DOHH2 (cell line): ENCODE data around the gene SMC4.

ENCODE experiments used
- H3F3A ChIP-seq: fragments of 200-600 bp; sonication (generic), shearing (Covaris generic); 2 replicates; pipeline ENCODE4 v1.6.0; 2016; ENCODE audit warnings: antibody characterized with exemption, mild to moderate bottlenecking; ENCODE audit not compliant: control insufficient read depth, insufficient read depth
- H3K27ac ChIP-seq: fragments of 200-600 bp; sonication (generic); 2 replicates; pipeline ENCODE4 v1.5.1; 2014; ENCODE audit warnings: low read depth, mild to moderate bottlenecking, low read length, moderate library complexity
- H3K27me3 ChIP-seq: fragments of 200-600 bp; sonication (generic); 2 replicates; pipeline ENCODE4 v1.6.1; 2014; ENCODE audit warnings: mild to moderate bottlenecking, low read length, mixed read lengths; ENCODE audit not compliant: control insufficient read depth
- H3K36me3 ChIP-seq: fragments of 200-600 bp; sonication (generic); 2 replicates; pipeline ENCODE4 v1.6.1; 2014; ENCODE audit warnings: mild to moderate bottlenecking, low read length, moderate library complexity, mixed read lengths; ENCODE audit not compliant: control insufficient read depth
- H3K4me1 ChIP-seq: fragments of 200-600 bp; sonication (generic); 2 replicates; pipeline ENCODE4 v1.6.1; 2014; ENCODE audit warnings: mild to moderate bottlenecking, low read length, mixed read lengths; ENCODE audit not compliant: control insufficient read depth
- H3K4me2 ChIP-seq: fragments of 200-600 bp; sonication (generic); 2 replicates; pipeline ENCODE4 v1.6.0; 2014; ENCODE audit warnings: mild to moderate bottlenecking, low read length, moderate library complexity
- H3K4me3 ChIP-seq: fragments of 200-600 bp; sonication (generic); 2 replicates; pipeline ENCODE4 v1.5.1; 2014; ENCODE audit warnings: mild to moderate bottlenecking, low read length, mixed read lengths
- H3K79me2 ChIP-seq: fragments of 200-600 bp; sonication (generic); 2 replicates; pipeline ENCODE4 v1.6.1; 2014; ENCODE audit warnings: mild to moderate bottlenecking, low read length, mixed read lengths; ENCODE audit not compliant: control insufficient read depth
- H3K9me2 ChIP-seq: fragments of 200-600 bp; sonication (generic); replicated peaks from 2 replicates; pipeline ENCODE4 v1.6.1; 2014; ENCODE audit warnings: mild to moderate bottlenecking, low read length, mixed read lengths; ENCODE audit not compliant: control insufficient read depth
- H3K9me3 ChIP-seq: fragments of 200-600 bp; sonication (generic); 2 replicates; pipeline ENCODE4 v1.6.1; 2014; ENCODE audit warnings: antibody characterized with exemption, low read length, mixed read lengths; ENCODE audit not compliant: control insufficient read depth, insufficient read depth
- H4K20me1 ChIP-seq: fragments of 200-600 bp; sonication (generic); 2 replicates; pipeline ENCODE4 v1.6.0; 2014; ENCODE audit warnings: low read depth, mild to moderate bottlenecking, antibody characterized with exemption, low read length, moderate library complexity; ENCODE audit not compliant: control insufficient read depth, insufficient read depth
- EZH2phosphoT487 ChIP-seq: fragments of 200-600 bp; sonication (generic); IDR thresholded peaks from 2 replicates; pipeline ENCODE4 v1.6.1; 2017; ENCODE audit warnings: borderline replicate concordance, mild to moderate bottlenecking, antibody characterized with exemption, low read length, moderate library complexity, mixed read lengths
- TF ChIP-seq, protein P1 (sequence below): fragments of 200-600 bp; sonication (generic); IDR thresholded peaks from one replicate; pipeline ENCODE4 v1.5.1; 2014; ENCODE audit warnings: antibody characterized with exemption, mild to moderate bottlenecking, low read depth, low read length; ENCODE audit not compliant: poor library complexity, severe bottlenecking

The SMC4 gene

GRCh38 chr3:160477750-160478149, 78.3 kb downstream of the SMC4 start:
- Histone ChIP-seq H3K4me3 (no peak overlapping the region), H4K20me1 (no peaks in the 10 kb centered on the region), H3K9me2 (no peaks in the 10 kb centered on the region), H3F3A (no peaks in the 10 kb centered on the region), H3K4me1 (peaks cover 3% of the 10 kb centered on the region; the same call in 1 of the 2 replicates), H3K79me2 (no peaks in the 10 kb centered on the region), H3K4me2 (no peak overlapping the region), H3K9me3 (no peaks in the 10 kb centered on the region), H3K36me3 (no peaks in the 10 kb centered on the region), H3K27ac (no peak overlapping the region), H3K27me3 (no peaks in the 10 kb centered on the region)
- no peak for TF ChIP-seq EZH2phosphoT487
- TF ChIP-seq, protein P1, sequence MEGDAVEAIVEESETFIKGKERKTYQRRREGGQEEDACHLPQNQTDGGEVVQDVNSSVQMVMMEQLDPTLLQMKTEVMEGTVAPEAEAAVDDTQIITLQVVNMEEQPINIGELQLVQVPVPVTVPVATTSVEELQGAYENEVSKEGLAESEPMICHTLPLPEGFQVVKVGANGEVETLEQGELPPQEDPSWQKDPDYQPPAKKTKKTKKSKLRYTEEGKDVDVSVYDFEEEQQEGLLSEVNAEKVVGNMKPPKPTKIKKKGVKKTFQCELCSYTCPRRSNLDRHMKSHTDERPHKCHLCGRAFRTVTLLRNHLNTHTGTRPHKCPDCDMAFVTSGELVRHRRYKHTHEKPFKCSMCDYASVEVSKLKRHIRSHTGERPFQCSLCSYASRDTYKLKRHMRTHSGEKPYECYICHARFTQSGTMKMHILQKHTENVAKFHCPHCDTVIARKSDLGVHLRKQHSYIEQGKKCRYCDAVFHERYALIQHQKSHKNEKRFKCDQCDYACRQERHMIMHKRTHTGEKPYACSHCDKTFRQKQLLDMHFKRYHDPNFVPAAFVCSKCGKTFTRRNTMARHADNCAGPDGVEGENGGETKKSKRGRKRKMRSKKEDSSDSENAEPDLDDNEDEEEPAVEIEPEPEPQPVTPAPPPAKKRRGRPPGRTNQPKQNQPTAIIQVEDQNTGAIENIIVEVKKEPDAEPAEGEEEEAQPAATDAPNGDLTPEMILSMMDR: no peak

DNA sequence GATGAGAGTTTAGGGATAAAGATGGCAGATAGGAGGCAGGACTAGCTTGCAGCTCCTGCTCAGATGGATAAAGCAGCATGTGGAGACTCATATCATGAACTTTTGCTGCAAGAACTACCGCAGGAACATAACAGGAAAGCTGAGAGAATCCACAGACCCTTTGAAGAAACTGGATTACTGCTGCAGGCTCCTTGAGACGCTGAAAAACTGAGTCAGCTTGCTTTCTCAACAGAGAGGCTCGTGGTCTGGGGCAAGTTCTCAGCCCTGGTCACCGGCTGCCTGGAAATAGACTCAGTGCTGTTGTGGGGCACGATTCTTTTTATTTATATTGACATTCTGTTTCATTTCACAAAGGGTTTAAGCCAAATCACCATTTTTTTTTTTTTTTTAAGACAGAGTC, 78.9 kb downstream of the SMC4 start:
- no peaks in the 10 kb centered on the region for H4K20me1 ChIP-seq
- H3K79me2 ChIP-seq: no peaks in the 10 kb centered on the region
- H3K4me1 ChIP-seq: peaks cover 3% of the 10 kb centered on the region; the same call in 1 of the 2 replicates
- H3K27ac ChIP-seq: no peak overlapping the region
- no peak for TF ChIP-seq EZH2phosphoT487
- TF ChIP-seq, protein P1: no peak
- no peak overlapping the region for H3K4me2 ChIP-seq
- H3K9me3 ChIP-seq: no peaks in the 10 kb centered on the region
- no peak overlapping the region for H3K4me3 ChIP-seq
- no peaks in the 10 kb centered on the region for H3K36me3 ChIP-seq
- no peaks in the 10 kb centered on the region for H3K9me2 ChIP-seq
- no peaks in the 10 kb centered on the region for H3F3A ChIP-seq
- H3K27me3 ChIP-seq: no peaks in the 10 kb centered on the region

- Histone ChIP-seq H4K20me1 (no peaks in the 10 kb centered on the region), H3K79me2 (no peaks in the 10 kb centered on the region), H3K27me3 (no peaks in the 10 kb centered on the region), H3K9me2 (no peaks in the 10 kb centered on the region), H3K36me3 (no peaks in the 10 kb centered on the region), H3K4me2 (no peak overlapping the region), H3K4me1 (peaks cover 3% of the 10 kb centered on the region; the same call in 1 of the 2 replicates), H3K4me3 (no peak overlapping the region), H3F3A (no peaks in the 10 kb centered on the region), H3K9me3 (no peaks in the 10 kb centered on the region), H3K27ac (no peak overlapping the region)
- TF ChIP-seq EZH2phosphoT487: no peak
- TF ChIP-seq, protein P1: no peak
Measured at GRCh38 chr3:160479376-160479775, 79.9 kb downstream of the SMC4 start.

GRCh38 chr3:160480931-160481330, 81.5 kb downstream of the SMC4 start:
- Histone ChIP-seq H3K4me2 (no peak overlapping the region), H3K79me2 (no peaks in the 10 kb centered on the region), H3K4me3 (no peak overlapping the region), H3K4me1 (peaks cover 1% of the 10 kb centered on the region), H3K27me3 (no peaks in the 10 kb centered on the region), H3K9me3 (no peaks in the 10 kb centered on the region), H4K20me1 (no peaks in the 10 kb centered on the region), H3K27ac (no peak overlapping the region), H3K9me2 (no peaks in the 10 kb centered on the region), H3K36me3 (no peaks in the 10 kb centered on the region), H3F3A (peaks cover 1% of the 10 kb centered on the region; the same call in 1 of the 2 replicates)
- no peak for TF ChIP-seq EZH2phosphoT487
- TF ChIP-seq, protein P1: no peak
